AG09319 (cell line): ENCODE measurements around the gene NPIPB6.

Source experiments
- DNase-seq: peaks from one replicate; pipeline ENCODE4 v3.0.0-alpha.2; 2010; ENCODE audit warnings: low read depth; ENCODE audit errors: extremely low read depth
- TF ChIP-seq, protein P1 (sequence below): IDR thresholded peaks from 2 replicates; pipeline ENCODE4 v1.5.1; 2011; ENCODE audit warnings: low read depth, mild to moderate bottlenecking, inconsistent platforms, low read length, moderate library complexity

NPIPB6 gene

DNA sequence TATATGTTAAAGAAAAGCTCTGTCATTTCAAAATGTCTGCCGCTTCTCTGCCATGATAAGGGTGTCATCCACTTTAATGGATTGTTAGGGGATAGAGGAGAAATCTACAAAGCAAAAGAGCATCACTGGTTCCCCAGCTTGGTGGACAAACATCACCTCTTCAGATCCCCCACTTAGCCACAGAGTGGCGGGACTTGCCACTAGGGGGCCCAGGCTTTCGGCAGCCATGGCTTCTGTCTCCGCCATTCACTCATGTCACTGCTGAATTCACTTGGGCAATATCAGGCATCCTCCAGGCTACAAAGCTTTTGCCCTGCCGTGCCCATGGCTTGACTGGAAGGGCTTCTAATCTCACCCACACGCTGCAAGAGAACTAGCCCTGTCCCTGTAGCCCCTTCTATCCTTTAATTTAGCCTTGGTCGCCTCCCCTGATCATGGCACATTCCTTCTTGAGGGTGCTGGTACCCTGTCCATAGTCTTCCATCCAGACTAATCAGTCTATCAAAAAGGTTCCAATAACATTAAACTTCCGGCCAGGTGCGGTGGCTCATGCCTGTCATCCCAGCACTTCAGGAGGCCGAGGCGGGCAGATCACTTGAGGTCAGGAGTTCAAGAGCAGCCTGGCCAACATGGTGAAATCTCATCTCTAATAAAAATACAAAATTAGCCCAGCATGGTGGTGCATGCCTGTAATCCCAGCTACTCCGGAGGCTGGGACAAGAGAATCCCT, 36.3 kb downstream of the NPIPB6 start:
- TF ChIP-seq, protein P1, sequence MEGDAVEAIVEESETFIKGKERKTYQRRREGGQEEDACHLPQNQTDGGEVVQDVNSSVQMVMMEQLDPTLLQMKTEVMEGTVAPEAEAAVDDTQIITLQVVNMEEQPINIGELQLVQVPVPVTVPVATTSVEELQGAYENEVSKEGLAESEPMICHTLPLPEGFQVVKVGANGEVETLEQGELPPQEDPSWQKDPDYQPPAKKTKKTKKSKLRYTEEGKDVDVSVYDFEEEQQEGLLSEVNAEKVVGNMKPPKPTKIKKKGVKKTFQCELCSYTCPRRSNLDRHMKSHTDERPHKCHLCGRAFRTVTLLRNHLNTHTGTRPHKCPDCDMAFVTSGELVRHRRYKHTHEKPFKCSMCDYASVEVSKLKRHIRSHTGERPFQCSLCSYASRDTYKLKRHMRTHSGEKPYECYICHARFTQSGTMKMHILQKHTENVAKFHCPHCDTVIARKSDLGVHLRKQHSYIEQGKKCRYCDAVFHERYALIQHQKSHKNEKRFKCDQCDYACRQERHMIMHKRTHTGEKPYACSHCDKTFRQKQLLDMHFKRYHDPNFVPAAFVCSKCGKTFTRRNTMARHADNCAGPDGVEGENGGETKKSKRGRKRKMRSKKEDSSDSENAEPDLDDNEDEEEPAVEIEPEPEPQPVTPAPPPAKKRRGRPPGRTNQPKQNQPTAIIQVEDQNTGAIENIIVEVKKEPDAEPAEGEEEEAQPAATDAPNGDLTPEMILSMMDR: peak; percentile 68
- no peak for DNase-seq

DNA sequence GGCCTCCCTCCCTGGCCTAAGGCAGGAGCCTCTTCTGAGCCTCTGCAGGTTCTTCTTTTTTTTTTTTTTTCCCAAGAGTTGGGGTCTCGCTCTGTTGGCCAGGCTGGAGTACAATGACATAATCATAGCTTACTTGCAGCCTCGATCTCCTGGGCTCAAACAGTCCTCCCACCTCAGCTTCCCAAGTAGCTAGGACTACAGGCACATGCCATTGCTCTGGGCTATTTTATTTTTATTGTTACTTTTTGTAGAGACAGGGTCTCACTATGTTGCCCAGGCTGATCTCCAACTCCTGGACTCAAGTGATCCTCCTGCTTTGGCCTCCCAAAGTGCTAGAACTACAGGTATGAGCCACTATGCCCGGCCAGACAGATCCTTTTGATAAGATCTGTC, 38.4 kb downstream of the NPIPB6 start:
- DNase-seq: no peak
- TF ChIP-seq, protein P1: no peak

DNA sequence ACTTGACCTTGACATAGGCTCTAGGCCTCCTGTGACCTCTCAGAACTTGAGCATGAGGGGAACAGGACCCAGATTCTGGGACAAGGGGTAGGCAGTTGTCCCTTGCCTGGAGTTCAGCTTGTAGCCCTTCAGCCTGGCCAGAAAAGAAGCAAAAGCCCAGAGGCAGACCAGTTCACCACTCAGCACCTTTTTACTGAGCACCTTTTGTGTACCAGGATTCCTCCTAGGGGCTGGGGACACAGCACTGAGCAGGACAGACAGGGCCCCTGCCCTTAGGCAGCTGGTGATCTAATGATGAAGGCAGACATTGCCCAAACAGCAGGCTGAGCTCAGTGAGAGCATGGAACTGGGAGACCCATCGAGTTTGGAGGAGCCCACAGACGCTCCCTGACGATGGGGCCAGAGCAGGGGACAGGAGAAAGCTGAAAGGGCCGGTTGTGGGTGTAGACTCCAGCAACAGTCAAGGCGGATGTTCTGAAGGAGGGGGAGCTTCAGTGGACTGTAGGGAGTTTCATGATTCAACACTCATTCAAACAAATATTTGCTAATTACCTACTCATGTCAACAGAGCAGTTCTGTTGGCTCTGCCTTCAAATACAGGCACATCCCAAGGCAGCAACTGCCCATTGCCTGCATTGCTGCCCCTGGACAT, 38.9 kb downstream of the NPIPB6 start:
- TF ChIP-seq, protein P1: no peak
- DNase-seq: no peak

DNA sequence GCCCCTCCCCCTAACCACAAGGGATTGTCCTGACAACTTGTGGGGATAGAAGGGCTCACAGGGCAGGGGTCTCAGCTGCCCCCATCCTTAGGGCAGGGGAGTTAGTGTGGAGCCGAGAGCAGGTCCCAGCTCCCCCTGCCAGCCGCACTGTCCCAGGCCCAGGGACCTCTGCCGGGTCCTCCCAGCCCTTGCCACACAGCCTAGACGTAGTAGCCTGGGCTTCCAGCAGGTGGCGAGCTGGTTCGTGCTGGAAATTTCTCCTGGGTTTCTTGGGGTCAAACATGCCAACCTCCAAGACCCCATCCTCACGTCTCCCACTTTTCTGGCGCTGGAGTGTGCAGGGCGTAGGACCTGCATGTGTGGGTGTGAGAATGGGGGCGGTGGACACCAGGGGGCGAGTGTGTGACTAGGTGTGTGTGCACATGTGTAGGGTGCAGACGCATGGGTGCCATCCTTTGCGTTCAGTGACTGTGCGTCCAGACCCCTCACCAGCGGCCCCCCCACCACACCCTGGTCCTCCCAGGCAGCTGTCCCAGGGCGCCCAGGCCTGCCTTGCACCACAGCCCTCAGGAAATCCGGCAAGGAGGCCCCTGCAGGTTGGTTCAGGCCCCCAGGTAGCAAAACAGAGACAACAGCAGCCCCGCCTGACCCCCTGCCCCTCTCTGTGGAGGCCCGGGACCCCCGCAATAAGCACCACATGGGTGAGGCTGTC, 41.5 kb downstream of the NPIPB6 start:
- TF ChIP-seq, protein P1: peak; percentile 82
- no peak for DNase-seq

DNA sequence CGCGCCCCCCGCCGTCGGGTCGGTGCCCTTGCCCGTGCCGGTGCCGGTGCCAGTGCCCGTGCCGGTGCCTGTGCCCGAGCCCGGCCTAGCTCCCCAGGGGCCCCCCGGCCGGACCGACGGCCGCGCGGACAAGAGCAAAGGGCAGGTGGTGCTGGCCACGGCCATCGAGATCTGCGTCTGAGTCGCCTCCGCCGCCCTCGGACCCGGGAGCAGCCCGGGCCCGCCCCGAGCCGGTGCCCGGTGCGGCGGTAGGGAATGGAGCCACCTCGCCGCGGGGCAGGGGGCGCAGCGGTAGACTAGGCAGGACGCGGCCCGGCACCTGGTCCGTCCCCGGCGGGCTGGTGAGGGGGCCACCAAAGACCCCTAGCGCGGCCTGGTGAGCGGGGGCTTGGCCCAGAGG, 42.6 kb downstream of the NPIPB6 start:
- TF ChIP-seq, protein P1: no peak
- no peak for DNase-seq

DNA sequence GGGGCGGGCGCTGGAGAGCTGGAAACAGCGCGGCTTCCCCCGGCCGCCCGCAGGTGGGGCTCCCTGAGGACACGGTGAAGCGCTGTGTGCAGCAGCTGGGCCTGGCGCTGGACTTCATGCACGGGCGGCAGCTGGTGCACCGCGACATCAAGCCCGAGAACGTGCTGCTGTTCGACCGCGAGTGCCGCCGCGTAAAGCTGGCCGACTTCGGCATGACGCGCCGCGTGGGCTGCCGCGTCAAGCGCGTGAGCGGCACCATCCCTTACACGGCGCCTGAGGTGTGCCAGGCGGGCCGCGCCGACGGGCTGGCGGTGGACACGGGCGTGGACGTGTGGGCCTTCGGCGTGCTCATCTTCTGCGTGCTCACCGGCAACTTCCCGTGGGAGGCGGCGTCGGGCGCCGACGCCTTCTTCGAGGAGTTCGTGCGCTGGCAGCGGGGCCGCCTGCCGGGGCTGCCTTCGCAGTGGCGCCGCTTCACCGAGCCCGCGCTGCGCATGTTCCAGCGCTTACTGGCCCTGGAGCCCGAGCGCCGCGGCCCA, 43.2 kb downstream of the NPIPB6 start:
- TF ChIP-seq, protein P1: no peak
- DNase-seq: no peak

DNA sequence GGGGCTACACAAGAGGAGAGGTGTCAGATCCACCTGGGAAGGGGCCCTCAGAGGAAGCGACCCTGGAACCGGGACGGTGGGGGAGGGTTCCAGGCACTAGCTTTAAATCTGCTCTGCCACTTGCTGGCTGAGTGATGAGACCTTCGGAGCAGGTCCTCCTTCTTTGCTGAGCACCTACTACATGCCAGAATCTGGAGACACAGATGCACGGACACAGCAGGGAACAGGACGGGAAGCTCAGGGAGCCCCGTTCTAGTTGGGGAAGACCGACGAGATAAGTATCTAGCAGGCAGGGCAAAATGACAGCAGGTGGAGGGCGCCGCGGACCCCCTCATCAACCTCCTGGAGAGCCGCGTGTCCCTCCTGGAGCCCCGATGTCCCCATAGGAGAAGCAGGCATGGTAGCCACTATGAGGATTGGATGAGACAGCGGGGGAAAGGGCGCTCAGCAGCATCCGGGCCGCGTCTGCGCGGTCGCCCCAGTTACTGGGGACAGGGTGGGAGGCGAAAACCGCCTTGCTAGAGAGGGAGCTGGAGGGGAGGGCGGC, 43.8 kb downstream of the NPIPB6 start:
- TF ChIP-seq, protein P1: no peak
- DNase-seq: no peak
